Epidermal melanocyte (primary cell): ENCODE measurements around the gene PLXNB1.
"Not testable (repeated sequence)": the region's sequence is repeated elsewhere in the genome, so short reads cannot be mapped to it uniquely, and the experiment has no call there.

Experiments used
- DNase-seq: peaks from one replicate; pipeline ENCODE4 v3.0.0; 2011; ENCODE audit warnings: low spot score; ENCODE audit not compliant: insufficient read length

Gene PLXNB1

DNA sequence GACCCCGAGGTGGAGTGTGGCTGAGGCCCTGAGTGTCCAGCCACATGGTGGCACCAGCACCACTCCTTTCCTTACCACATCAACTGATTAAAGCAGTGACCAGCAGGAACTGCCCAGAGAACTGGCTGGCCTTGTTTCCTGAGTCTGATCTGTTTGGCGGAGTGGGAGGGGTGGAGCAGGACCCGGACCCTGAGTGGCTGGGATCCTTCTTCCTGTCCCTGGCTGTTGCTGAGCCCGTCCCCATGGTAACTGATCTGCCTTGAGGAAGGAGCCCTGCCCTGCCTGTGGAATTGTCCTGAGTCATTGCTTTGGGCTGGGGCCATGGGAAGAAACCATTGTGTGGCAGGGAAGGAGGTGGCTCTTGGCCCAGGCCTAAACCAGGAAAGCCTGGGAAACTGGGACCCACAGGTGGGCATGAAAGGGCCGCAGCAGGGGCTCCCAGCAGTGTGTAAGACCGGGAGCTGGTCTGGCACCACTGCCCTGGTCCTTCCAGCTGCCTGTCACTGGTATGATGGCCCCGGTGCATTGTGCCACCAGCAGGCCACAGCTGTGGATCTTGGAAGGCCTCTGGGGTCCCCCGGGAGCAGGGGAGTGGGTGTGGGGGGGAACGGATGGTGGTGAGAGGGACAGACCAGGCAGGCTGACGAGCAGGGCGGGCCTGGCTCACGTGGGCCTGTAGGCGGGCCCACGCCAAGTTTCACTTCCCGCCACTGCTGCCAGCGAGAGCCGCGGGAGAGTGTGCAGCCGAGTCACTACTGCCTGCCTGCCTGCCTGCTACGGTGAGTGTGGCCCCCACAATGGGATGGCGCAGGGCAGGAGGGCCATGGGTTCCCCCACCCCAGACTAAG lies 35.9 kb upstream of the PLXNB1 start:
- peak; percentile 97 for DNase-seq

DNA sequence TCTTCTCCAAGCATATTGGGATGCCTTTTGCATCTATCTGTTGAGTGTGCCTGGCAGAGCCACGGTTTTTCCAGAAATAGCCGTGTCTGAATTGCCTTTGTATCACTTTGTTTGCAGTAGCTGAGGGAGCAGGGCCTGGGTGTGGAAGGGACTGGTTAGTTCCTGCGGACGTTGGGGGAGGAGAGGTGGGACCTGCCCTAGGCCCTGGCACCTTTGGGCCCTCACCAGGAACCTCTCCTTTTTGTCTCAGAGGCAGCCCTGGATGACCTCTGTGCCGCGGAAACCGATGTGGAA lies 35.3 kb upstream of the PLXNB1 start:
- DNase-seq: no peak

GRCh38 chr3:48464713-48465221 lies 34.9 kb upstream of the PLXNB1 start:
- no peak for DNase-seq

DNA sequence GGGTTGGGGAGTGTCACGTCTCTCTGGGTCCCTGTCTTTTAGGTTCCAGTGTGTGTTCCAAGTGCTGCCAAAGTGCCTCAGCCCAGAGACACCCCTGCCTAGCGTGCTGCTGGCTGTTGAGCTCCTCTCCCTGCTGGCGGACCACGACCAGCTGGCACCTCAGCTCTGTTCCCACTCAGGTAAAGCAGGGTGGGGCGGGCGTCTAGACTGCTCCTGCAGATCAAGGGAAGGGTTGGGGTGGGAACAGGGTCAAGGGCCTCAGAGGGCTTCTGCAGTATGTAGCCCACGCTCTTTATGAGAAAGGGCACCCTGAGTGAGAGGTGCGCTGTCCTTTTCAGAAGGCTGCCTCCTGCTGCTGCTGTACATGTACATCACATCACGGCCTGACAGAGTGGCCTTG lies 33.8 kb upstream of the PLXNB1 start:
- DNase-seq: no peak

DNA sequence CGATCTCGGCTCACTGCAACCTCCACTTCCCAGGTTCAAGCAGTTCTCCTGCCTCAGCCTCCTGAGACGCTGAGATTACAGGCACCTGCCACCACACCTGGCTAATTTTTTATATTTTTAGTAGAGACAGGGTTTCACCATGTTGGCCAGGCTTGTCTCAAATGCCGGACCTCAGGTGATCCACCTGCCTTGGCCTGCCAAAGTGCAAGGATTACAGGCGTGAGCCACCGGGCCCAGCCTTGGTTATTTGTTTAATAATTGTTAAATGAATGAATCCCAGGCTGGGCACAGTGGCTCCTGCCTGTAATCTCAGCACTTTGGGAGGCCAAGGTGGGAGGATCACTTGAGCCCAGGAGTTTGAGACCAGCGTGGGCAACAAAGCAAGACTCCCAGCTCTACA lies 31.9 kb upstream of the PLXNB1 start:
- DNase-seq: not testable (repeated sequence)

DNA sequence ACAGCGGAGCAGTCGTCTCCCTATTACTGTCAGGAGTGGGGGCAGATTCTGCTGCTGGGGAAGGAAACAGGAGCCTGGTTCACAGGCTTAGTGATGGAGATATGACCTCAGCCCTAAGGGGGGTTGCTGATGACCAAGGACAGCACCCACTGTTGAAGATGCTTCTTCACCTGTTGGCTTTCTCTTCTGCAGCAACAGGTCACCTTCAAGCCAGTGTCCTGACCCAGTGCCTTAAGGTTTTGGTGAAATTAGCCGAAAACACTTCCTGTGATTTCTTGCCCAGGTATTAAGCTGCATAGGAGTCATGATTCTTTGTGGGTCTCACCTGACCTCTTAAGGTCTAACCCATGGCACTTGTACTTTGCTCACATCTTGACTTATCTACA lies 30.6 kb upstream of the PLXNB1 start:
- DNase-seq: no peak

DNA sequence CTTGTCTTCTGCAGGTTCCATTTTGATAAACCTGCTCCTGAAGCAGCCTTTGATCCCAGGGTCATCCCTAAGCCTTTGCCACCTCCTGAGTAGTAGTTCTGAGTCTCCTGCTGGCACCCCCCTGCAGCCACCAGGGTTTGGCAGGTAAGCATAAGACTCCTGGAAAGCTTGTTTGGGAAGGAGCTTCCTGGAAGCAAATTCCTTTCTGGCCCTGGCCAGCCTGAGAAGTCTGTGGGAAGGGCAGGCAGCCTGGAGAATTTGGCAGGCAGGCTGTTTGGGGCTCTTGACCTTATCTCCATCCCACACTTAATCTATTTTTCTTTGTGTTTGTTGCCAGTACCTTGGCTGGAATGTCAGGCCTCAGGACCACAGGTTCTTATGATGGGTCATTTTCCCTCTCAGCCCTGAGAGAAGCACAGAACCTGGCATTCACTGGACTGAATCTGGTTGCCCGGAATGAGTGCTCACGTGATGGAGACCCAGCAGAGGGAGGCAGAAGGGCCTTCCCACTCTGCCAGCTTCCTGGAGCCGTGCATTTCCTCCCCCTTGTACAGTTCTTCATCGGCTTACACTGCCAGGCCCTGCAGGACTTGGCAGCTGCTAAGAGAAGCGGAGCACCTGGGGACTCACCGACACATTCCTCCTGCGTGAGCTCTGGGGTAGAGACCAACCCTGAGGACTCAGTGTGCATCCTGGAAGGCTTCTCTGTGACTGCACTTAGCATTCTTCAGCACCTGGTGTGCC lies 30.1 kb upstream of the PLXNB1 start:
- no peak for DNase-seq

- DNase-seq: no peak
Observed at GRCh38 chr3:48459331-48459730, 29.4 kb upstream of the PLXNB1 start.

GRCh38 chr3:48456456-48456855 lies 26.6 kb upstream of the PLXNB1 start:
- DNase-seq: no peak

- DNase-seq: no peak
Observed at GRCh38 chr3:48451270-48451669, 21.4 kb upstream of the PLXNB1 start.

DNA sequence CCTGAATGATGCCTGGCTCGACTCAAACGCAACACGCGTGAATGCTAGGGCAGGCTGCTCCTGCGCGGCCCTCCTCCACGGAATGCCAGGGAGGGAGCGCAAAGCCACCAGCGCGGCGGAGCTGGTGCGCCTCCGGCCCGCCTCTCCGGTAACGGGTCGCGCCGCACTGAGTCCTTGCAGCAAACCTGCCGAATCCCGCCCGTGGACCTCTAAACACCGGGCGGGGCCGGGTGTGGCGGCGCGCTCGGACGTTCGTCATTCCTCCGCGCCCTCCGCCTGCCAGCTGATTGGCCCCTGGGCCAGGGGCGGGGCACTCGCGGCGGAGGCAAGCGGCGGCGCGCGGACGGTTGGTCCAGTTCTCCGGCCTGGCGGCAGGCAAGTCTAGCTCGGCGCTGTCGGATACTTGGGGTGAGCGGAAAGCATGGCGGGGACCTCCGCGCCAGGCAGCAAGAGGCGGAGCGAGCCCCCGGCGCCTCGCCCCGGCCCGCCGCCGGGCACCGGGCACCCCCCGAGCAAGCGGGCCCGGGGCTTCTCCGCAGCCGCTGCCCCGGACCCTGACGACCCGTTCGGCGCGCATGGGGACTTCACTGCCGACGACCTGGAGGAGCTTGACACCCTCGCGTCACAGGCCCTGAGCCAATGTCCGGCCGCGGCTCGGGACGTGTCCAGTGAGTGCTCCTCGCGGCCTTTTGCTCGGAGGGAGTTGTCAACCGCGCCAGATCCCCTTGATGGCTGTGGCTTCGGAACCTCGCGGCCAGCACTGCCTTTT lies 16.7 kb upstream of the PLXNB1 start, which contains the start of gene ATRIP:
ATRIP (plus strand) TSS at position 313 of the 769 bp plus-strand sequence; CDS start at position 422, 109 bp downstream.
- peak; percentile 79 for DNase-seq

GRCh38 chr3:48446043-48446424 lies 16.1 kb upstream of the PLXNB1 start:
- no peak for DNase-seq

DNA sequence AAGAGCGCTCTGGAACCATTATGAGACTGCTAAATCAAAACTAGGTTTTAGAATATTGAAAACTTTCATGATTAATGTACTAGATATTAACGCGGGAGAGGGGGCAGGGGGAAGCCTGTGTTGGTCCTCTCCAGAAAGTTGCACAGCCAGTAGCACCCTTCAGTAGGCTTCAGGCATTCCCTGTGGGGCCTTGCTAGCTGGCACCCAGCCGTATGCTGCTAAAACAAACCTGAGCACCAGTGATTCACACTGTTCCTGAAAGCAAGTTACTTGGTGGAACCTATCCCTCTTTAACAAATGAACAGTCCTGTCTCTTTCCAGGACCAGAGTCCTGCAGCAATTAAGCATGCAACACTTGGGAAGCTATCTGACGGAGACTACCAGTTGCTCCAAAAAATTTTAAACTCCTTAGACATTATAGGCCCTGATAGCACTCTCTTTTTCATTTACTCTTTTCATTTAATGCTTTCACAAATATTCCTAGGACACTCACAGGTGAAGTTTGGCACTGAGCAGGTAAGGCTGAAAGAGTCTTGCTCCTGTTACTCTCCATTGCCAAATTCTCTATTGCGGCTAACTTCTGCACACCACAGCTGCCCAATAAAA lies 15.5 kb upstream of the PLXNB1 start:
- DNase-seq: no peak

DNA sequence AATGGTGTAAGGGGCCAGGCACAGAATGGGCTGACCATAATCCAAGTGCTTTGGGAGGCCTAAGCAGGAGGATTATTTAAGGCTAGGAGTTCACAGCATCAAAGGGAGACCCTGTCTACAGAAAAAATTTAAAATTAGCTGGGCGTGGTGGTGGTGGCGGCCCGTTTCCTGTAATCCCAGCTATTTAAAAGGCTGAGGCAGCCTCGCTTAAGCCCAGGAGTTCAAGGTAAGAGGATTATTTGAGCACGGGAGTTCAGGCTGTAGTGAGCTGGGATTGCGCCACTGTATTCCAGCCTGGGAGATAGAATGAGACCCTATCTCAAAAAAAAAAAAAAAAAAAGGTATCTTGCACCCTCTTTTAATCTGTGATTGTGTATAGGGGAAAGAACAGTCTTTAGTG lies 12.1 kb upstream of the PLXNB1 start:
- DNase-seq: no peak

DNA sequence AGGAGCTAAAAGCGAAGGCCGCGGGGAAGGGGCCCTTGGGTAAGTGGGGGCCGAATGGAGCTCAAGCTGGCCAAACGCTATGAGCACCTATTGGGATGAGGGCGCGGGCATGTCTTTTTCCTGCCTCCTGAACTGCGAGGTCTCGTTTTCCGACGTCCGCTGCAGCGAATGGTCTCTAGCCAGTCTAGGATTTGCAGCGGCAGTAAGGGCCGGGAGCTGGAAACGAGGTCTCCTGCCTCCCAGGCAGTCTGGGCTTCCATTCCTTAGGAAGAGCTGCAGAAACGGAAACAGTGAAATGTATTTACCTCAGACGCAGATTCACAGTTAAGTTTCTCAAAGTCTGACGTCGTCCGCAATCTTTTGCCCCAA lies 10.7 kb upstream of the PLXNB1 start:
- no peak for DNase-seq

GRCh38 chr3:48439820-48440589 lies 10.1 kb upstream of the PLXNB1 start, which contains the start of the genes CCDC51 and TMA7:
Gene CCDC51, minus strand, starts transcription at chr3:48440119. Its CDS starts 4,991 bp downstream, at chr3:48435128.
Gene TMA7, plus strand, starts transcription at chr3:48440257. Its CDS starts 40 bp downstream, at chr3:48440297.
- DNase-seq: peak; percentile 97

DNA sequence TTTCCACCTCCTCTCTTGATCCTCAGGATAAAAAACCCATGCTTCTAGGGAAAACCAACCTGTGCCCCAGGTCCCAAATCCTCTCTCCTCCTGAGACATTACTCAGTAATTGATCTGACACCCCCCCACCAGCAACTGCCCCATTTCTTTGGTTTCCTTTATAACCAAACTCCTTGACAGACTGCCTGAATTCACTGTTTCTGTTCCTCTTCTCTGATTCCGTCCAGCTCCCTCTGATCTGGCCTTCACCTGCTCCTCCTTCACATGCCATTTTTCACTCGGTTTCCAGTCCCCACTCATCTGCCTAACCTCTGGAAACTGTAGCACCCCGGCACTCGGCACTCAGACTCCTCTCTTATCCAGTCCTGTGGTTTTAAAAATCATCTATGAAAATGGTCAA lies 7.9 kb upstream of the PLXNB1 start:
- no peak for DNase-seq

DNA sequence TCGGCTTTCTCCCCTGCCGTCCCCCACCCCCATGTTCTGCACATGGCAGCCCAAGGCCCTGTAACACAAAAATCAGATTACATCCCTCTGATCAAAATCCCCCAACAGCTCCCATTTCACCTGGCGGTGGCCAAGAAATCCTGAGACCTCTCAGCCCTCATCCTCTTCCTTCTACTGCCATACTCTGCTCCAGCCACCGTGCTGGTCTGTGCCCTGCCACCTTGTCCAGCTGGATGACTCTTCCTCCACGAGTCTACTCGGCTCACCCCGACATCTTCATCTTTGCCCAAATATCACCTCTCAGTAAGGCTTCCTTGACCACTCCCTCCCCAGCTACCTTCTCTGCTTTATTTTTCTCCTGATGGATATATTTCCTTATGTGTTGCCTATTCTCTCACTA lies 7.0 kb upstream of the PLXNB1 start:
- DNase-seq: no peak

- no peak for DNase-seq
Observed at GRCh38 chr3:48436477-48436787, 6.5 kb upstream of the PLXNB1 start.

GRCh38 chr3:48435774-48436476 lies 6.0 kb upstream of the PLXNB1 start:
- peak; percentile 89 for DNase-seq
